Measurements from ENCODE around the gene FANCD2. TPM values are rescaled to one million over a fixed set of nuclear protein-coding genes. Genes with fewer than 3 reads are reported as not detected.
"Not testable (repeated sequence)": the region's sequence is repeated elsewhere in the genome, so short reads cannot be mapped to it uniquely, and the experiment has no call there.

Gene FANCD2
- total RNA-seq, 1 donor from 2014 or later: 4.4 TPM

DNA sequence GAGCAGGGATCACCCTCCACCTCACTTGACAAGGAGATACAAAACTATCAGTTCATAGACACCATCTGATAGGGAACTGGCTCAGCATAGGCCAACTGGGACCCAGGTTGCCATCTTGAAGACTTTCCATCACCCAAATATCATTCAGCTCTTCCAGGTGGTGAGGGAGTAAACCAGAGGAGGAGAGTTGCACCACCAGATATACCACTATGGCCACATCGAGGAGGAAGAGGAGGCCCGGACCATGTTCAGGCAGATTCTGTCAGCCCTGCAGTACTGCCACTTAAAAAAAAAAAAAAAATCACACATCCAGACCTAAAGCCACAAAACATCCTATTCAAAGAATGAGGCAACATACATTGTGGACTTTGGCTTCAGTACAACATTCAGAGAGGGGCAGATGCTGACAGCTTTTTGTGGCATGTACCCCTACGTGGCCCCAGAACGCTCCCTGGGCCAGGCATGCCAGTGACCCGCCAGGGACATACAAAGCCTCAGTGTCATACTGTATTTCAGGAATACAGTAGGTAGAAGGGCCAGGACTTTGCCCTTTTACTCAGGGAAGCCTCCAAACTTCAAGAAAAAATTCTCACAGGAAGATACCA is 21.2 kb upstream of the FANCD2 start:
- intact Hi-C loops (cut with DNase I): no loop called here

DNA sequence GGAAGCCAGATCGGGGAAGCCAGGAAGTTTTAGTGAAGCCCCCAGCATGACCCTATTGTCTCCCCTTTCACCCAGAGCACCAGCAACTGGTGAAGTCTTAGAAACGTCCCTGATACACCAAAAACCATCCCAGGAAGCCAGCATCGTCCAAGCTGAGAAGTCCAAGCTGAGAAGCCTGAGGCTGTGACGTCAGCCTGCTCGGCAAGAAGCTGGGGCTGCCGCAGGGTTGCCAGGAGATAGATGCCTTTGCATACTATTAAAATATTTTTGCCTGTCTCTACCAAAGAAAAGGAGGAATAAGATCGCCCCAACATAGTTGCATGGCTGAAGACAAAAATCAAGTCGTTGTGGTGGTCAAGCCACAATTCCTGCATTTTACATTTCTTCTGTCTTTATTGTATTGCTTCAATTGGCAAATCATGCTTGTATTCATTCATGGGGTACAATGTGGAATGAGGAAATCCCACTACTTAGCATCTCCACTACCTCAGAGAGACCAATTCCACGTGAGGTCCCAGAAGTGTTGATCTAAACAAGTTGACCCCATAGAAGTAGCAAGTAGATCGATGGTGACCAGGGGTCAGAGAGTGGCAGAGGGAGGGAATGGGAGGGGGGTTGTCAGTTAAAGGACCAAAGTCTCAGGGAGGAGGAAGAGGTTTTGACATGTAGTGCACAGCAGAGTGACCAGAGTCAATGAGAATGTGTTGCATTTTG is 20.0 kb upstream of the FANCD2 start:
- Histone ChIP-seq H3K4me1 (peaks cover 25% of the 10 kb centered on the region), H3K36me3 (no peaks in the 10 kb centered on the region), H3K27ac (no peak overlapping the region), H3K4me3 (no peak overlapping the region), H3K27me3 (no peaks in the 10 kb centered on the region), H3K9me3 (no peaks in the 10 kb centered on the region)
- intact Hi-C loops (cut with DNase I): no loop called here
- DNase-seq (ENCODE audit: extremely low spot score in 2 of 2): peak in 1 of 2 donors; percentile 56
- no peak for TF ChIP-seq POLR2A (IDR thresholded peaks at IDR 0.05)

More for the DNA sequence above, 21.2 kb upstream of the FANCD2 start:
- no peak for TF ChIP-seq POLR2AphosphoS5 (IDR thresholded peaks at IDR 0.05; ENCODE audit: insufficient read depth in 1 of 2, low read depth in 1 of 2)
- no peak for TF ChIP-seq POLR2A (IDR thresholded peaks at IDR 0.05)
- TF ChIP-seq, protein P1, sequence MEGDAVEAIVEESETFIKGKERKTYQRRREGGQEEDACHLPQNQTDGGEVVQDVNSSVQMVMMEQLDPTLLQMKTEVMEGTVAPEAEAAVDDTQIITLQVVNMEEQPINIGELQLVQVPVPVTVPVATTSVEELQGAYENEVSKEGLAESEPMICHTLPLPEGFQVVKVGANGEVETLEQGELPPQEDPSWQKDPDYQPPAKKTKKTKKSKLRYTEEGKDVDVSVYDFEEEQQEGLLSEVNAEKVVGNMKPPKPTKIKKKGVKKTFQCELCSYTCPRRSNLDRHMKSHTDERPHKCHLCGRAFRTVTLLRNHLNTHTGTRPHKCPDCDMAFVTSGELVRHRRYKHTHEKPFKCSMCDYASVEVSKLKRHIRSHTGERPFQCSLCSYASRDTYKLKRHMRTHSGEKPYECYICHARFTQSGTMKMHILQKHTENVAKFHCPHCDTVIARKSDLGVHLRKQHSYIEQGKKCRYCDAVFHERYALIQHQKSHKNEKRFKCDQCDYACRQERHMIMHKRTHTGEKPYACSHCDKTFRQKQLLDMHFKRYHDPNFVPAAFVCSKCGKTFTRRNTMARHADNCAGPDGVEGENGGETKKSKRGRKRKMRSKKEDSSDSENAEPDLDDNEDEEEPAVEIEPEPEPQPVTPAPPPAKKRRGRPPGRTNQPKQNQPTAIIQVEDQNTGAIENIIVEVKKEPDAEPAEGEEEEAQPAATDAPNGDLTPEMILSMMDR (IDR thresholded peaks at IDR 0.05): no peak
- H3K4me3 ChIP-seq: no peak overlapping the region
- H3K4me1 ChIP-seq: peaks cover 17% of the 10 kb centered on the region
- H3K27ac ChIP-seq: no peak overlapping the region
- H3K27me3 ChIP-seq: no peaks in the 10 kb centered on the region
- DNase-seq (ENCODE audit: extremely low spot score in 2 of 2): peak in 1 of 2 donors; percentile 29
- no peaks in the 10 kb centered on the region for H3K36me3 ChIP-seq
- H3K9me3 ChIP-seq: no peaks in the 10 kb centered on the region

DNA sequence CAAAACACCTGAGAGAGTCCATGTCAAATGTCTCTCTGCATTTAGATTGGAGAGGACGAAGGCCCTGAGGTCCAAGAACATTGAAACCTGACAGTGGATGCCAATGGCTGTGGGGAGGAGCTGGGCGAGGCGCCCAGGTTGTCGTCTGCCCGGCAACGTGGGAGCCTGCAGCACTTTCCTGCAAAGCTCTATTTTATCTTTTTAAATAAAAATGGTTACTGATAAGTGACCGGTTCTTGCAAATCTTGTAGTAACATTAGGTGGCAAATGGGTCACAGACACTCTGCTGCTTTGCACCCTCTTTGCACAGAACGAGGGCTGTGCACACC is 19.5 kb upstream of the FANCD2 start:
- Histone ChIP-seq H3K27me3 (no peaks in the 10 kb centered on the region), H3K4me3 (no peak overlapping the region), H3K36me3 (no peaks in the 10 kb centered on the region), H3K27ac (no peak overlapping the region), H3K9me3 (no peaks in the 10 kb centered on the region), H3K4me1 (peaks cover 30% of the 10 kb centered on the region)
- TF ChIP-seq POLR2A (IDR thresholded peaks at IDR 0.05) (no peak), POLR2AphosphoS5 (IDR thresholded peaks at IDR 0.05; ENCODE audit: insufficient read depth in 1 of 2, low read depth in 1 of 2) (no peak)
- intact Hi-C loops (cut with DNase I): no loop called here
- peak; percentile 19 to 42 for DNase-seq (ENCODE audit: extremely low spot score in 2 of 2)

DNA sequence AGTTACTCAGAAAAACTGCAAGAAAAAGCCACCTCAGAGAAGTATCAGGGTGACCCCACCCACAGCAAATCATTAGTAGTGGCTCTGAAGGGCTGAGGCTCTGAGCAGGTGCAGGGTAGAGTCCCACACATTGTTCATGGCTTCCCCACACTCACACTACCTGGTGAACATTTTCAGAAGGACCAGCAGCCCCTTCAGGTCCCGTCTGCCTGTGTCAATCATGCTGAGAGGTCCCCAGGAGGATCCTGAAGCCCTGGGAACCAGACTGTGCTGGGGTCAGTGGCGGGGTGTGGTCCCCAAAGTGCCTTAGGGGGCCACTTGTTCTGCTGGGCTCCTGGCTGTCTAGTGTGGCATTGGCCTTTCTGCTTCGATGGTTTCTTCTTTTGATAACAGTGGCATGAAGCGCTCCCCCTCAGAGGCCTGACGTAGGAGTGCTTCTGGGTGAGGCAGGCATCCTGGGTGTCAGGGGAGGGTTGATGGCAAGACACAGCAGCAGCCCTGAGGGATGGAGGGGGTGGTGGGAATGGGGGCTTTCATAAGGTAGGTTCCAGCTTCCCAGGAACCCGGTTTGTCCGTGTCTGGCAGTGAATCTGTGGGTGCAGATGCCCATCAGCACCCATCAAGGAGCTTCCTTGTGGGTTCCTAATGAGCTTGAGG is 19.0 kb upstream of the FANCD2 start:
- H3K4me1 ChIP-seq: peaks cover 31% of the 10 kb centered on the region
- peak; percentile 52 to 84 for DNase-seq (ENCODE audit: extremely low spot score in 2 of 2)
- H3K27ac ChIP-seq: no peak overlapping the region
- no peaks in the 10 kb centered on the region for H3K27me3 ChIP-seq
- intact Hi-C loops (cut with DNase I): no loop called here
- H3K4me3 ChIP-seq: no peak overlapping the region
- no peaks in the 10 kb centered on the region for H3K9me3 ChIP-seq
- H3K36me3 ChIP-seq: no peaks in the 10 kb centered on the region
- TF ChIP-seq POLR2A (IDR thresholded peaks at IDR 0.05) (no peak), POLR2AphosphoS5 (IDR thresholded peaks at IDR 0.05; ENCODE audit: insufficient read depth in 1 of 2, low read depth in 1 of 2) (no peak)
- TF ChIP-seq, protein P1 (IDR thresholded peaks at IDR 0.05): no peak

DNA sequence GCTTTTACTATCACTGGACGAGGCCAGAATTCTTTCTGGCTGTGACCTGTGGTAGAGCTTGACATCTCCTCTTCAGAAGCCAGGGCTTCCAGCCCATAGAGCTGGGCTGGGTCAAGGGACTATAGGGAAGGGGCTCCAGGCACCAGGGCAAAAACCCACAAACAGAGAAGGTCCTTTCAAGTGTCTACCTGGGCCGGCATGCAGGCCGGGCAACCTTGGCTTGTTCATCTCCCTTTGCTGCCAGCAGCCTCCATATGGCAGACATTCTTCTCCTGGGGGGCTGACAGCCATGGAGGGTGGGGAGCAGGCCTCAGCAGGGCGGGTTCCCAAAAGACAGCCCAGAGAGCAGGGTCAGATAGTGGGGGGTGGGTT is 18.0 kb upstream of the FANCD2 start:
- not testable (repeated sequence) for H3K4me3 ChIP-seq, H3K27ac ChIP-seq, H3K27me3 ChIP-seq, H3K36me3 ChIP-seq, H3K9me3 ChIP-seq
- intact Hi-C loops (cut with DNase I): loop anchor here (2.0 kb wide), 1 partner anchor 19 kb away; the partner anchor contains the start of gene FANCD2
- peaks cover 31% of the 10 kb centered on the region for H3K4me1 ChIP-seq
- DNase-seq (ENCODE audit: extremely low spot score in 2 of 2): peak; percentile 49 to 83

DNA sequence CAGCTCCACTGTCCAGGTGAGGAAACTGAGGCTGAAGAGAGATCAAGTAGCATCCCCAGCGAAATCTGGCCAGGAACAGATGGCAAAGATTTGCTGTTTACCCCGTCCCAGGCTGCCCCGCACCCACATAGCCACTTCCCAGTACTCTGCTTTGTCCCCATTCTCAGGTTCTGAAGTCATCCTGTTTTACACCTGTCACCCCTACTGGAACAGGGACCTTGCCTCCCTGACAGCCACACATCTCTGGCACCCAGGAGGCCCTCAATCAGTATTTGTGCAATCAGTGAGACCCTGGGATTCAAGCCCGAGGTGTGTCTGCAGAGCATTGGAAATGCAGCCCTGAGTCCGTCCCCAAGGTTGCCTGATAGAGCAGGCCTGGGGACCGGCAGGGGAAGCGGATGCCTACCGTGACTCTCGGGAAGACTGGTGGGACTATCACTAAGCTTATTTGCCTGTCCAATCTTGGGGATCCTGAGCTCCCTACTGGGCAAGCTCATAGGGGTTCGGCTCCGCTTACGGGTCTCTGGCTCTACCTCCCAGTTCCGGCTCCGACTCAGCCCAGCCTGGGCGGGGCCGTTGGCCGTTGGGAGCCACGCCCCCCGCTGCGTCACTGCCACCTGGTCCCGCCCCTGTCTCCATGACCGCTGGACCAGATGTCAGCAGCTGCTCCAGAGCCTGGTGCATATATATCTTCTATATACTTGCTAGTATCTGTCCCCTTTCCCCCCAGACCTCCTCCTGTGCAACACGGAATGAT is 17.5 kb upstream of the FANCD2 start:
- TF ChIP-seq POLR2AphosphoS5 (IDR thresholded peaks at IDR 0.05; ENCODE audit: insufficient read depth in 1 of 2, low read depth in 1 of 2): peak in 1 of 2 donors; percentile 72
- TF ChIP-seq, protein P1 (IDR thresholded peaks at IDR 0.05): no peak
- no peak for TF ChIP-seq POLR2A (IDR thresholded peaks at IDR 0.05)
- Histone ChIP-seq H3K9me3 (no peaks in the 10 kb centered on the region), H3K27ac (peak overlapping the region; percentile 45), H3K36me3 (no peaks in the 10 kb centered on the region), H3K4me3 (peak overlapping the region; percentile 51 to 58), H3K4me1 (peaks cover 31% of the 10 kb centered on the region), H3K27me3 (no peaks in the 10 kb centered on the region)
- intact Hi-C loops (cut with DNase I): loop anchor here (2.0 kb wide), 1 partner anchor 18 kb away; the partner anchor contains the start of gene FANCD2
- DNase-seq (ENCODE audit: extremely low spot score in 2 of 2): peak; percentile 92 to 96
